ENCODE measurements around the gene TADA3.
A peak's percentile ranks its signal among the peaks of the same experiment; 100 is the strongest.
"Not testable (repeated sequence)": the region's sequence is repeated elsewhere in the genome, so short reads cannot be mapped to it uniquely, and the experiment has no call there.

Gene TADA3

GRCh38 chr3:9783954-9784353 is 8.3 kb downstream of the TADA3 start:
- peak; percentile 62 for DNase-seq (ENCODE audit: low spot score)

- peak; percentile 52 for DNase-seq (ENCODE audit: low spot score)
Observed at GRCh38 chr3:9782770-9783169, 9.5 kb downstream of the TADA3 start.

- no peak for DNase-seq (ENCODE audit: low spot score)
Observed at GRCh38 chr3:9781978-9782603, 10.2 kb downstream of the TADA3 start.

DNA sequence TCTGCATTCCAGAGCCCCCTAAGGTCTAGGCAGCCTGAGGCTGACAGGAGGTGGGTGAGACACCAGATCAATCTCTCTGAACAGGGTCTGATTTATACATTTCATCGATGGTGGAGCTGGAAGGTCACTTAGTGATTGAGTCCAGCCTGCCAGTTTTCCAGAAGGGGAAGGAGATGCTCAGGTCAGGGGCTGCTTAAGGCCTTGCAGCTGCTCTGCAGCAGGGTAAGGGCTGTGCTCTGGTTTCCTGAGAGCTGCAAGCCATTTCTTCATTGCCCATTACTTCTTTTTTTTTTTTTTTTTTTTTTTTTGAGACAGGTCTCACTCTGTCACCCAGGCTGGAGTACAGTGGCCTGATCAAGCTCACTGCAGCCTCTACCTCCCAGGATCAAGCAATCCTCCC is 10.7 kb downstream of the TADA3 start:
- no peak for DNase-seq (ENCODE audit: low spot score)

DNA sequence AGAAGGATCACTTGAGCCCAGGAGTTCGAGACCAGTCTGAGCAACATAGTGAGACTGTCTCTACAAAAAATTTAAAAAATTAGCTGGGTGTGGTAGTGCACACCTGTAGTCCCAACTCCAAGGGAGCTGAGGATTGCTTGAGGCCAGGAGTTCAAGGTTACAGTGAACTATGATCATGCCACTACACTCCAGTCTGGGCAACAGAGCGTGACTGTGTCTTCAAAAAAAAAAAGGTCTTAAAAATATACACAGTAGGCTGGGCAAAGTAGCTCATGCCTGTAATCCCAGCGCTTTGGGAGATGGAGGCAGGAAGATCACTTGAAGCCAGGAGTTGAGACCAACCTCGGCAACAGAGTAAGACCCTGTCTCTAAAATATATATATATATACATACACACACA is 11.4 kb downstream of the TADA3 start:
- no peak for DNase-seq (ENCODE audit: low spot score)

GRCh38 chr3:9780458-9780812 is 11.8 kb downstream of the TADA3 start:
- DNase-seq (ENCODE audit: low spot score) = no peak

GRCh38 chr3:9779721-9780457 is 12.4 kb downstream of the TADA3 start:
- peak; percentile 71 for DNase-seq (ENCODE audit: low spot score)

DNA sequence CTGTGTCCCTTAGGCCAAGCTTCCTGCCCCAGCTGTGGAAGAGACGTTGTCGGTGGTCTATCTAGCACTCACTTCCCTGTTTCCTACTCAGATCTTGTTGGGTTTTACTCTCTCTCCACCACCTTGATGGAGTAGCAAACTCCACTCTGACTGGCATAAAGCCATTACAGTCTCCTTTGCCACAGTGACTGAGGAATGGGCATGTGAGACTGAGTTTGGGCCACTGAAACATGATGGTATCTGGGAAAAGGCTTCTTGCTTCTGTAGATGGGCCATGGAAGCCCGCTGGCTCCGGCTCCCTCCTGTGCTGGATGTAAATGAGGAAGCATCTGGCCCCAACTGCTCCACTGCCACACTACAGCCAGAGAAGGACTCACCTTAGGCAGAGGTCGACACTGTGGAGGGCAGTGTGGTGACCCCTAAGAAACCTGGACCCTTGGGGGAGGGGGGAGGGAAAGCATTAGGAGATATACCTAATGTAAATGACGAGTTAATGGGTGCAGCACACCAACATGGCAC is 13.1 kb downstream of the TADA3 start:
- no peak for DNase-seq (ENCODE audit: low spot score)

GRCh38 chr3:9778143-9779074 is 13.9 kb downstream of the TADA3 start:
- DNase-seq (ENCODE audit: low spot score) = peak; percentile 78

DNA sequence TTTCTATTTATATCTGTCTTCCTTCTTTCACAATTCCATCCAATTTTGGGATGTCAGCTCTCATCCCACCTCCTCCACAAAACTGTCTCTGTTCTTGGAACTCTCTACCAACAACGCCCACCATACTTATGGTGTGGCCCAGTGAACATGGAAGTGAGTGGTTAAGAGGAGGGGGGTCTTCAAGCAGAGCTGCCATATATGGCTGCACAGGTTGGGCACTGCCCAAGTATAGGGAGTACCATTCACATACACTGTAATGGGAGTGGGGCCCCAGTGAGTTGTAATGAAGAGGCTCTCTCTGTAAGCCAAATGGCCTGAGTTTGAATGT is 14.6 kb downstream of the TADA3 start:
- DNase-seq (ENCODE audit: low spot score) = peak; percentile 58

GRCh38 chr3:9776896-9777693 is 15.2 kb downstream of the TADA3 start:
- no peak for DNase-seq (ENCODE audit: low spot score)

GRCh38 chr3:9771007-9771406 is 21.3 kb downstream of the TADA3 start:
- not testable (repeated sequence) for DNase-seq (ENCODE audit: low spot score)

DNA sequence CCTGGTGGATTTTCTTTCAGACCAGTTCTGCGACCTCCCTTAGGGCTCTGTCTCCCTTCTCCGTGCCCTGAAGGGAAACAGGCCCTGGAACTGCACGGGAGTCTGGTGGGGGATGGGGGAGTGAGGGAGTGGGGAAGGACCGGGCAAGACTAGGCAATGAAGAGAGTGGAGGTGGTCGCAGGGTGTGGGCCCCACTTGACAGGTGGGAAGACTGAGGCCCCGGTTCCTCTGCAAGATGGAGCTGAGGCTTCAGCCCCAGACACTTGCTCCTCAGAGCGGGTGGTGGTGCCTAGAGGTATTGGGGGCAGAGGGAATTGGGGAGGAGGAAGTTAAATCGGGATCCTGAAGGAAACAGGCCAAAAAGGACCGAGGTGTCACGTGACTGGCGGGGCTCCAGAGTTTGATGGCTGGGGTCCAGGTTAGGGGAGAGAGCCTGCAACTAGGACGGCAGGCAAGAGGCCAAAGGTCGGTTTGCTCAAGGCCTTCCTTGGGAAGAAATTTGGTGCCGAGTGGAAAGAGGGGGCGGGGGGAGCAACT is 21.9 kb downstream of the TADA3 start:
- DNase-seq (ENCODE audit: low spot score) = peak; percentile 69

DNA sequence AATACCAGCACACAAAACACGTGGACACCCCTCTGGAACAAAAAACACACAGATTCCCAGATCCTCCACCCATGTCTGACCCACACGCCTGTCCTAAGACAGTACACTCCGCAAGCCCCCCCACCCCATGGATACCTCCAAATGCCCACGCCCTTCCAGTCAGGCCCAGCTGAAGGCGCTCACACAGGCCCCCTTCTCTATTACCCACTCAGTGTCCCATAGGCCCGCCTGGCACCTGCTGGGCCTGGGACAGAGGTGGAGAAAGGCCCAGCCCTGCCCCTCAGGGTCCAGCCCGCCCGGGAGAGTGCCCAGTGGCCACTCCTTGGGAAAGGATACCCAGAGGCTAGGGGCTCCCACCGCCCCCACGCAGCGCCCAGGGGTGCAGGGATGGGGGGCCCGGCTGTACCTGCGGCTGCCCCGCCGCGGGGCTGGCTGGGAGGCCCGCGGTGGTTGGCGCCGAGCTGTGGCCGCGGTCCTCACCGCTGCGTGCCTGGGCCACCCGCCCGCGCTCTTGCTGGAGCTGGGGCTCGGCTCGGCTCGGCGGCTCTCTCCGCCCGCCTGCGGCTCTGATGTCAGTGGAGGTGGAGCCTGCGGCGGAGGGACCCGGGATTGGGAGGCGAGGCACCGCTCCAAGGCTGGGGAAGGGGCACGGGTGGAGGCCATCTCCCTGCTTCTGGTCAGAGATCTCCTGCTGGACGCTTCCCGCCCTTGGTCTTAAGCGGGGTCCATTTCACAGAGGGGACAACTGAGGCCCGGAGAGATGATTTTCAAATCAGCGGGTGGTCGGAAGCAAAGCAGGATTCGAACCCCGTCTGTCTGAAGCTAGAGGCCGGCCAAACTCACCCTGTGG is 22.6 kb downstream of the TADA3 start, which contains the start of gene CAMK1:
Gene CAMK1 (minus strand): TSS at position 522 of the 850 bp plus-strand sequence. CDS start 2,198 bp downstream, outside the sequence.
- DNase-seq (ENCODE audit: low spot score) = peak; percentile 82

- no peak for DNase-seq (ENCODE audit: low spot score)
Observed at GRCh38 chr3:9769012-9769411, 23.3 kb downstream of the TADA3 start.

DNA sequence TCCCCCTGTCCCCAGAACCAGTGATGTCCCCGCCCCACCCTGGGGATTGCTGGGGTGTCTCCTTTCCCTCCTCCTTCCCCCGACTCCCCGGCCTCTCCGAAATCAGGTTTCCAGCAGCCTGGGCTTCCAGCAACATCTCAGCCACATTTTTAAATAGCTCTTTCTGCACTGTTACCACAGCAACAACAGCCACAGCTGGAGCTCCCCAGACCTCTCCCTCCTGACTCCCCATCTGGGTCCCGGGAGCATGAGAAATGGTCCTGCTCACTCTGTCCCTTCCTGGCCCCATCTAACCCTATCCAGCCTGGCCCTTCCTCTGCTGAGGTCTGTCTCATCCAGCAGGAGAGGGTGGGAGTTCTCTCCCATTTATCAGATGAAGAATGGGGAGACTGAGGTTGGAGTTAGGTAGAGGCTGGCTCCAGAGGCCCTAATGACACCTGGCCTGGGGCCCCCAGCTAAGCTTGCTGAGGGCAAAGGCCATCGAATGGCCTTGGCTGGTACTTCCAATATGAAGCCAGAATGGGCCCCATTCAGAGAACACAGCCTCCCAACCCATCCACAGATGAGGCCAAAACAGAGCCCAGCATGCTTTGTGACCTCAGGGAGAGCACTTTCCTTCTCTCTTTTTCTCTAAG is 24.0 kb downstream of the TADA3 start:
- DNase-seq (ENCODE audit: low spot score) = no peak

- no peak for DNase-seq (ENCODE audit: low spot score)
Observed at GRCh38 chr3:9767418-9767817, 24.9 kb downstream of the TADA3 start.

- no peak for DNase-seq (ENCODE audit: low spot score)
Observed at GRCh38 chr3:9765865-9766264, 26.4 kb downstream of the TADA3 start.

DNA sequence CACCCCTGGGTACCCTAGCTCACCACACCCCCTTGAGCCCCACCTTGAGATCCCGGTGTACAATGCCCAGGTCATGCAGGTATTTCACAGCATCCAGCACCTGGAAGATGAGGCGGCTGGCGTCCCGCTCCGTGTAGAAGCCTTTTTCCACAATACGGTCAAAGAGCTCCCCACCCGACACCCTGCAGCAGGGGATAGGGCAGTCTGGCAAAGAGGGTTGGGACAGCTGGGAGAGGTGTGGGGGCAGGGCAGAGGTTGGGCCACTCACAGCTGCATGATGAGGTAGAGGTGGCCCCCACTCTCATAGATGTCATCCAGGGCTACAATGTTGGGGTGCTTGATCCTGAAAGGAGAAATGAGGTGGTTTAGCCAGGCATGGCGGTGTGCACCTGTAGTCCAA is 29.4 kb downstream of the TADA3 start:
- DNase-seq (ENCODE audit: low spot score) = no peak

GRCh38 chr3:9761919-9762318 is 30.4 kb downstream of the TADA3 start:
- no peak for DNase-seq (ENCODE audit: low spot score)

Data from Ammon's horn (tissue), 1 donor.